Uterus (tissue), 4 donors: ENCODE results near the gene LRRC25. TPM values are rescaled to one million over a fixed set of nuclear protein-coding genes. Genes with fewer than 3 reads are reported as not detected.

Experiments
- DNase-seq, 2 donors: peaks; one replicate each; pipeline ENCODE4 v3.0.0-alpha.2; 2019 to 2020
- H3K27ac ChIP-seq, 2 donors: fragments of 200-600 bp; sonication (generic); 1 replicate in 1 of 2; 2 replicates in 1 of 2; pipeline ENCODE4 v1.5.1; 2016 to 2018
- H3K27me3 ChIP-seq, 2 donors: fragments of 200-600 bp; sonication (generic); one replicate each; pipeline ENCODE4 v1.5.1; 2018 to 2019; ENCODE audit warnings: control low read depth in 1 of 2
- H3K36me3 ChIP-seq, 2 donors: fragments of 200-600 bp; sonication (generic); one replicate each; pipeline ENCODE4 v1.5.1; 2019; ENCODE audit warnings: control low read depth in 1 of 2
- H3K4me1 ChIP-seq, 2 donors: fragments of 200-600 bp; sonication (generic); one replicate each; pipeline ENCODE4 v1.5.1; 2018 to 2019; ENCODE audit warnings: control low read depth in 1 of 2
- H3K4me3 ChIP-seq, 2 donors: fragments of 200-600 bp; sonication (generic); 1 replicate in 1 of 2; 2 replicates in 1 of 2; pipeline ENCODE4 v1.5.1; 2018 to 2019; ENCODE audit warnings: mild to moderate bottlenecking in 1 of 2
- H3K9me3 ChIP-seq, 2 donors: fragments of 200-600 bp; sonication (generic); one replicate each; pipeline ENCODE4 v1.5.1; 2019; ENCODE audit warnings: control low read depth in 1 of 2
- CTCF ChIP-seq, 4 experiments: fragments of 200-600 bp in 2 of 4; fragments of 450-650 bp in 2 of 4; sonication (generic) in 2 of 4; IDR thresholded peaks; one replicate each; pipeline ENCODE4 v1.5.1; 2016 to 2019; ENCODE audit warnings: antibody characterized with exemption in 4 of 4, mild to moderate bottlenecking in 2 of 4, moderate library complexity in 1 of 4
- POLR2A ChIP-seq, 2 donors: fragments of 450-650 bp; IDR thresholded peaks; one replicate each; pipeline ENCODE4 v1.6.1; 2016; ENCODE audit warnings: antibody characterized with exemption in 2 of 2, mild to moderate bottlenecking in 1 of 2, moderate library complexity in 1 of 2
- intact Hi-C: fragments of 100-400 bp; cut with DNase I; formaldehyde crosslinking; loops from one replicate; pipeline ENCODE4 v1.15.1; 2023; ENCODE audit warnings: low total_unique reads
- total RNA-seq, 4 donors: library from RNA; depleted of rRNA in 3 of 4; stranded (reverse); fragments of >200 nt in 3 of 4; gene quantifications; one replicate each; pipeline versions ENCODE4 v1.1.0 to v1.2.4, GENCODE V29; 2014 to 2023
- donor health status: DM: yes; HTN: yes; CAD: no.

LRRC25 gene
- total RNA-seq, 4 donors from 2014 or later: 0.51 to 2.3 (median 1.9) TPM; not detected in 1

GRCh38 chr19:18388100-18388959, 9.1 kb downstream of the LRRC25 start:
- peak overlapping the region in 1 of 2 donors; percentile 53 for H3K27ac ChIP-seq
- TF ChIP-seq CTCF (IDR thresholded peaks at IDR 0.05): peak; percentile 98 to 100 (median 99)
- no peak for TF ChIP-seq POLR2A (IDR thresholded peaks at IDR 0.05)
- H3K4me1 ChIP-seq: peaks cover 0 to 9% of the 10 kb centered on the region in 2 donors
- no peaks in the 10 kb centered on the region for H3K36me3 ChIP-seq
- DNase-seq: peak; percentile 70 to 84
- H3K9me3 ChIP-seq: no peaks in the 10 kb centered on the region
- H3K27me3 ChIP-seq: no peaks in the 10 kb centered on the region
- intact Hi-C loops: no loop called here
- H3K4me3 ChIP-seq: peak overlapping the region; percentile 12 to 24

GRCh38 chr19:18386543-18387271, 10.7 kb downstream of the LRRC25 start:
- intact Hi-C loops: no loop called here
- H3K36me3 ChIP-seq: no peaks in the 10 kb centered on the region
- TF ChIP-seq POLR2A (IDR thresholded peaks at IDR 0.05) (no peak), CTCF (IDR thresholded peaks at IDR 0.05) (no peak)

GRCh38 chr19:18385675-18386542, 11.5 kb downstream of the LRRC25 start, which contains the start of gene GDF15:
Gene GDF15 (plus strand): TSS chr19:18386158. CDS start chr19:18386190, 32 bp downstream.
- peaks cover 0 to 9% of the 10 kb centered on the region in 2 donors for H3K4me1 ChIP-seq
- DNase-seq: peak; percentile 53 to 56
- peak within 1 kb of the TSS in 1 of 2 donors; percentile 12 for H3K27ac ChIP-seq
- no peaks in the 10 kb centered on the region for H3K9me3 ChIP-seq
- H3K36me3 ChIP-seq: no peaks in the 10 kb centered on the region
- intact Hi-C loops: no loop called here
- TF ChIP-seq CTCF (IDR thresholded peaks at IDR 0.05) (peak in 3 of 4 experiments; percentile 27 to 40 (median 32)), POLR2A (IDR thresholded peaks at IDR 0.05) (peak in 1 of 2 donors; percentile 46)
- H3K27me3 ChIP-seq: no peaks in the 10 kb centered on the region
- no peak within 1 kb of the TSS for H3K4me3 ChIP-seq

More at GRCh38 chr19:18386543-18387271, 10.7 kb downstream of the LRRC25 start:
- no peaks in the 10 kb centered on the region for H3K9me3 ChIP-seq
- H3K4me1 ChIP-seq: peaks cover 0 to 9% of the 10 kb centered on the region in 2 donors
- no peak for DNase-seq
- H3K4me3 ChIP-seq: no peak overlapping the region
- no peaks in the 10 kb centered on the region for H3K27me3 ChIP-seq
- H3K27ac ChIP-seq: peak overlapping the region in 1 of 2 donors; percentile 12

- peak overlapping the region in 1 of 2 donors; percentile 12 for H3K27ac ChIP-seq
- peaks cover 0 to 13% of the 10 kb centered on the region in 2 donors for H3K4me1 ChIP-seq
- intact Hi-C loops: no loop called here
- TF ChIP-seq POLR2A (IDR thresholded peaks at IDR 0.05) (no peak), CTCF (IDR thresholded peaks at IDR 0.05) (no peak)
- H3K9me3 ChIP-seq: no peaks in the 10 kb centered on the region
- no peak overlapping the region for H3K4me3 ChIP-seq
- no peak for DNase-seq
- no peaks in the 10 kb centered on the region for H3K27me3 ChIP-seq
- H3K36me3 ChIP-seq: no peaks in the 10 kb centered on the region
Measured at GRCh38 chr19:18385359-18385674, 12.1 kb downstream of the LRRC25 start.
